GM13976 (cell line): Measurements from ENCODE around the gene ZNF565.

Experiments used
- DNase-seq: peaks from one replicate; pipeline ENCODE4 v3.0.0; 2012; ENCODE audit warnings: low spot score
- CTCF ChIP-seq: IDR thresholded peaks from 2 replicates; pipeline ENCODE4 v1.5.1; 2012; ENCODE audit warnings: borderline replicate concordance, mild to moderate bottlenecking; ENCODE audit not compliant: insufficient read depth; ENCODE audit errors: extremely low read depth, missing control alignments, control extremely low read depth
- in situ Hi-C: fragments of 300-500 bp; cut with MboI; formaldehyde crosslinking; loops from one replicate; pipeline ENCODE4 v1.12.0; 2022; ENCODE audit warnings: low sequenced_read_pairs, mixed read lengths, inconsistent platforms; ENCODE audit not compliant: unreplicated experiment

ZNF565 gene

GRCh38 chr19:36163813-36164212 lies 50.7 kb downstream of the ZNF565 start:
- DNase-seq, result no peak
- in situ Hi-C loops, result no loop called here
- no peak for TF ChIP-seq CTCF

DNA sequence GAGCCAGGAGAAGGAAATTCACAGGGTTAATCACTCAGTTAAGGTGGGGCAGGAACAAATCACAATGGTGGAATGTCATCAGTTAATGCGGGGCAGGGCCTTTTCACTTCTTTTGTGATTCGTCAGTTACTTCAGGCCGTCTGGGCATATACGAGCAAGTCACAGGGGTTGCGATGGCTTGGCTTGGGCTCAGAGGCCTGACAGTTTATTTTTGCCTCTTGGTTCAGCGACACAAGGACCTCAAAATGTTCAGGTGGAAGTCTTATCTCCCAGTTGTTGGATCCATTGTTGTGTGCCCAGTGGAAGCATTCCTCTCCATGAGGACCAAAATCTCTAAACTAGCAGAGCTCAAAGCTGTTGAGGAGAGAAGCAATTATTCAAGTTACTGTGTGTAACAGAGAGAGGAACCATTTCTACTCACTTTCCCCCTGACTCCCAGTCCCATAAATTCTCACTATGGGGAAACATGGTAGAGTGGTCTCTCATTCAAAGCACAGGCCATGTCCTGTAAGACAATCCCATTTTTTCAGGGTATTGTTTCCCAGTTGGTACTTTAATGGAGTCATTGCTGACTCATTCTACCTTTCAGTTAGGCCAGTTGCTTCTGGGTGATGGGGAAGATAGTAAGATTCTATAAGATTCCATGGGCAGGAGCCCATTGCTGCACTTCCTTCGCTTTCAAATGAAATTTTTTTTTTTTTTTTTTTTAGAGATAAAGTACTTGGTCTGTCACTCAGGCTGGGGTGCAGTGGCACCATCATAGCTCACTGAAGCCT lies 53.5 kb downstream of the ZNF565 start:
- in situ Hi-C loops, result no loop called here
- DNase-seq, result no peak
- no peak for TF ChIP-seq CTCF

- no peak for TF ChIP-seq CTCF
- in situ Hi-C loops, result no loop called here
These were observed 61.3 kb downstream of the ZNF565 start for GRCh38 chr19:36153126-36153525.

DNA sequence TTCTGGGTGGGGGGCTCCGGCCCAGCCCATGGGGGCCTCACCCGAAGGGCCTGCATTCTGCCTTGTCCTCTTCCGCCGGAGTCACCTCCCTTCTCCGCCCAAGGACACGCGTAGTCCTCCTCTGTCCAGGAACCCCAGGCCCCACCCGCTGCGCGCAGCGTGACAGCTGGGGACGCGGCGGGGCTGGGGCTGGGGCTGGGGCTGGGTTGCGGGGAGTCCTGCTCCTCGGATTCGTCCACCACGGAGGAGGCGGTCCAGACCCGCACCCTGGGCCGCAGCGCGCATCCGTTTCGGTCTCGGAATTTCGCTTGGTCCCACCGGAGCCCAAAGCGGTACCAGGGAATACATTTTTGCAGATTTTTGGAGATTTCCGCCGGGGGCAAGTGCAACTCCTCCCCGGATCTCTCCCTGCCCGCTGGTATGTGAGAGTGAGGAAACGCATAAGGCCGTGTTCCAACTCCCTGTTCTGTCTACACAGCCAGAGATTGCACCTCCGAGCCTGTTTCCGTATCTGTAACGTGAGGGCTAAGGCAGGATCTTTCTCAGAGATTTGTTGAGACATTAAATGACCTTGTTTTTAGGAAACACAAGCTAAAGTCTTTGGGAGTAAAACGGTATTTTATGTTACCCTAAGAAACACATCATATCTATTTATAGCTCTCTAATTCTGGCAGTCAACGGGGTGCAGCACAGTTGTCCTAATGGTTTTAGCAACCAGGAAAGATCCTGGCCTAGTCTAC lies 61.9 kb downstream of the ZNF565 start, which contains the start of gene COX7A1:
Gene COX7A1, minus strand, starts transcription at position 96 of the 740 bp plus-strand sequence. Its CDS starts 40 bp downstream, at position 56.
- in situ Hi-C loops, result no loop called here
- TF ChIP-seq CTCF, result no peak
- DNase-seq, result no peak

More at GRCh38 chr19:36153126-36153525, 61.3 kb downstream of the ZNF565 start:
- DNase-seq, result no peak

GRCh38 chr19:36152019-36152351 lies 62.5 kb downstream of the ZNF565 start:
- in situ Hi-C loops, result no loop called here
- no peak for DNase-seq
- TF ChIP-seq CTCF, result no peak

DNA sequence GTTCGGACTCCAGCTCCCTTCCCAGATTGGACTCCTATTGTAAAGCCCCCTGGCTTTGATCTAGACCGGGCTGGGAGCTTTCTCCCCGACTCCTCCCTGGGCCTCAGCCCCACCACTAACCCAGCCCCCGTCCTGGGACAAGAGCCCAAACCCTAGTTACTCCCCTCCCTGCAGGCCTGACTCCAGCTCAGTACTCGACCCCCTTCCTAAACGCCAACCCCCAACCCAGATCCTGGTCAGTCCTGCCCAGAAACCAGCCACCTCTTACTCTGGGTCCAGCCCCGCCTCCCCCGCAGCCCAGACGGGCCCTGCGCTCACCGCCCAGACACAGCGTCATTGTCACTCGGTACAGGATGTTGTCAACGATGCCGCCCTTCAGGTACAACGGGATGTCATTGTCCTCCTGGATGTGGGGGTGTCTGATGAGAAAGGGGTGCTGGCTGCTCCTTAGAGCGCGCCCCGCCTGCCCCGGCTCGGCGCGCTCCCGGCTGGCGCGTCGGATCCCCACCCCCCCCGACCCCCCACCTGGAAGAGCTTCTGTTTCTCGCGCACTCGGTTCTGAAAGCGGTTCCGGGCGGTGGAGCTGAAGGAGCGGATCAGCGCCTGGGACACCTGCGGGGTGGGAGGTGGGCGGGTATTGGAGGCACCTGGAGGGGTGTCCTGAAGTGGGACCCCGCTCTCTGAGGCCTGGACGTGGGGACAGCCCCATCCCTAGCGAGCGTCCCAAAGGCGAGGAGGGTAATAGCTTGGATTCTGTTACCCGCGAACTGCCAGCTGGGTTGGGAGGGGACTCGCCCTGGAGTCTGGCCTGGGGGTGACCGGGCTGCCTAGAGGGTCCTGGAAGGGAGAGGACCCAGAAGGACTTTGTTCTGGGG lies 63.1 kb downstream of the ZNF565 start:
- peak; percentile 40 for DNase-seq
- TF ChIP-seq CTCF, result no peak
- in situ Hi-C loops, result no loop called here
